Nephron progenitor cell (in vitro differentiated cells): ENCODE results near the gene NPB.

Source experiments
- DNase-seq: peaks from one replicate; pipeline ENCODE4 v3.0.0; 2021
- H3K27ac Mint-ChIP-seq: 2 replicates; pipeline ENCODE4 v1.8.0; 2021; ENCODE audit warnings: mild to moderate bottlenecking, moderate library complexity, mixed read lengths
- H3K27me3 Mint-ChIP-seq: 2 replicates; pipeline ENCODE4 v1.8.0; 2021; ENCODE audit warnings: mild to moderate bottlenecking, low read depth, mixed read lengths; ENCODE audit not compliant: poor library complexity
- H3K36me3 Mint-ChIP-seq: 2 replicates; pipeline ENCODE4 v1.8.0; 2021; ENCODE audit warnings: low read depth, mixed read lengths
- H3K4me1 Mint-ChIP-seq: 2 replicates; pipeline ENCODE4 v1.8.0; 2021; ENCODE audit warnings: mixed read lengths
- H3K4me3 Mint-ChIP-seq: 2 replicates; pipeline ENCODE4 v1.8.0; 2021; ENCODE audit warnings: mild to moderate bottlenecking, moderate library complexity, mixed read lengths
- H3K9me3 Mint-ChIP-seq: 2 replicates; pipeline ENCODE4 v1.8.0; 2021; ENCODE audit warnings: mild to moderate bottlenecking, moderate library complexity, mixed read lengths
- TF ChIP-seq, protein P1 (sequence below): fragments of 200-600 bp; sonication (generic); IDR thresholded peaks from 2 replicates; pipeline ENCODE4 v1.5.0; 2021; ENCODE audit warnings: antibody characterized with exemption

Gene NPB

GRCh38 chr17:81909231-81909630 lies 7.2 kb downstream of the NPB start:
- DNase-seq = no peak
- peaks cover 5% of the 10 kb centered on the region for H3K4me1 Mint-ChIP-seq
- H3K9me3 Mint-ChIP-seq = no peaks in the 10 kb centered on the region
- TF ChIP-seq, protein P1, sequence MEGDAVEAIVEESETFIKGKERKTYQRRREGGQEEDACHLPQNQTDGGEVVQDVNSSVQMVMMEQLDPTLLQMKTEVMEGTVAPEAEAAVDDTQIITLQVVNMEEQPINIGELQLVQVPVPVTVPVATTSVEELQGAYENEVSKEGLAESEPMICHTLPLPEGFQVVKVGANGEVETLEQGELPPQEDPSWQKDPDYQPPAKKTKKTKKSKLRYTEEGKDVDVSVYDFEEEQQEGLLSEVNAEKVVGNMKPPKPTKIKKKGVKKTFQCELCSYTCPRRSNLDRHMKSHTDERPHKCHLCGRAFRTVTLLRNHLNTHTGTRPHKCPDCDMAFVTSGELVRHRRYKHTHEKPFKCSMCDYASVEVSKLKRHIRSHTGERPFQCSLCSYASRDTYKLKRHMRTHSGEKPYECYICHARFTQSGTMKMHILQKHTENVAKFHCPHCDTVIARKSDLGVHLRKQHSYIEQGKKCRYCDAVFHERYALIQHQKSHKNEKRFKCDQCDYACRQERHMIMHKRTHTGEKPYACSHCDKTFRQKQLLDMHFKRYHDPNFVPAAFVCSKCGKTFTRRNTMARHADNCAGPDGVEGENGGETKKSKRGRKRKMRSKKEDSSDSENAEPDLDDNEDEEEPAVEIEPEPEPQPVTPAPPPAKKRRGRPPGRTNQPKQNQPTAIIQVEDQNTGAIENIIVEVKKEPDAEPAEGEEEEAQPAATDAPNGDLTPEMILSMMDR = no peak
- H3K36me3 Mint-ChIP-seq = peaks cover 10% of the 10 kb centered on the region
- no peak overlapping the region for H3K27ac Mint-ChIP-seq
- peaks cover 3% of the 10 kb centered on the region for H3K27me3 Mint-ChIP-seq
- H3K4me3 Mint-ChIP-seq = peak overlapping the region; percentile 55

DNA sequence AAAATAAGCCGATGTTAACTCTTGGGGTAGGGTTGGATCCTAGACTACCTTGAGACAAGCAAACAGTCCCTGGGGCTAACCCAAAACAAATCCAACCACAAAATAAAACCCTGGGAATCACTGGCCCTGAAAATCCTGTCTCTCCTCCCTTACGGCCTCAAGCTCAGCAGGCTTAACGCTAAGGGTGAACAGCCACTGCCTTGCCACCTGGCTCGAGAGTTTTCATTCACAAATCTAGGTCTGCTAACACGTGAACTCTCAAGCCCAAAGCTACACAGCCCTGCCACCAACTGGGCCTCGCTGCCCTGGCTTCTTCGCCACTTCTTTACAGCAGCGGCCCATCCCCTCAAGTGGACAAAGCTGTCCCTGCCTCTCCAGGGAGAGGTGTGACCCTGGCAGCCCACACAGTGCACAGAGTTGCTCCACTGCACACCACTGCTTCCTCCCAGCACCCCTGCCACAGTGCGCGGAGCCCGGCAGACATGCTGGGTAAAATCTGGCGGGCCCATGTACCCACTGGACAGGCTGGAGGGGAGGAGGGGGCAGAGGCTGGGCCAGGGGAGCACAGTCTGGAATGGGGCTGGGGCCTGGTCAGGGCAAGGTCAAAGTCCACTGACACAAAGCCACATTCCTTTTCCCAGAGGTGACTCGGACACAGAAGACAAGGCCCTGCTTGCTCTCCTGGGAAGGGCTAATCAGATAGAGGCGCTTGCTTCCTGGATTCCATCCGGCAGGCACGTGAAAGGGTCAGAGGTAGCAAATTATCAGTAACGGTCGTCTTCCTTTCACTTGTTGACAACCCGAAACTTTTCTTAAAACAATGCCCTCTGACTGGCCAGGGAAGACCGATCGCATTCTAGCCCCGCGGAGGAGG lies 8.2 kb downstream of the NPB start:
- TF ChIP-seq, protein P1 = no peak

DNA sequence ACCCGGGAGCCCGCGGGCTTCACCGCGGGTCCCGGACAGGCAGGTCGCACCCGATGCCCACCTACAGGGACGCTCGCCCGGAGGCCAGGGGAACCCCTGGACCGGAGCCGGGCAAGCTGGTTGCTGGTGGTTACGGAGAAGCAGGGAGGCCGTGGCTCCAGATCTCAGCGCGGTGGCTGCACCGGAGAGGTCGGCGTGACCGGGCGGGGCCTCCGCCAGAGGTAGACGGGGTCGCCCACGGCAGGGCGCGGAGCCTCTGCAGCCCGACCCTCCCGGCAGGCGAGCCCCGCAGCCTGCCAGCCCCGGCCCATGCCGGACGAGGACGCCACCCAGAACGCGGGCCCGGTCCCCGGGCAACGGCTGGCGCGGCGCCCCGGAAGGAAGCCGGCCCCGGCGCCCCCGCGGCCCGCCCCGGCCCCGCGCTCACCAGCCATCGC lies 8.8 kb downstream of the NPB start:
- DNase-seq = no peak
- H3K27me3 Mint-ChIP-seq = peaks cover 3% of the 10 kb centered on the region
- H3K4me3 Mint-ChIP-seq = peak overlapping the region; percentile 92
- no peak overlapping the region for H3K27ac Mint-ChIP-seq
- H3K36me3 Mint-ChIP-seq = peaks cover 16% of the 10 kb centered on the region
- peaks cover 5% of the 10 kb centered on the region for H3K4me1 Mint-ChIP-seq
- H3K9me3 Mint-ChIP-seq = no peaks in the 10 kb centered on the region
- TF ChIP-seq, protein P1 = no peak

More for the DNA sequence above, 8.2 kb downstream of the NPB start:
- Mint-ChIP-seq H3K36me3 (peaks cover 14% of the 10 kb centered on the region), H3K4me3 (peak overlapping the region; percentile 92), H3K4me1 (peaks cover 5% of the 10 kb centered on the region), H3K27ac (peak overlapping the region; percentile 66), H3K27me3 (peaks cover 3% of the 10 kb centered on the region), H3K9me3 (no peaks in the 10 kb centered on the region)
- DNase-seq = peak; percentile 55

GRCh38 chr17:81911277-81911961 lies 9.4 kb downstream of the NPB start, which contains the start of gene PCYT2:
PCYT2 (minus strand) TSS chr17:81911399; CDS start chr17:81911355, 44 bp downstream.
- peaks cover 5% of the 10 kb centered on the region for H3K4me1 Mint-ChIP-seq
- DNase-seq = peak; percentile 90
- H3K36me3 Mint-ChIP-seq = peaks cover 16% of the 10 kb centered on the region
- peak within 1 kb of the TSS; percentile 92 for H3K4me3 Mint-ChIP-seq
- H3K27me3 Mint-ChIP-seq = peaks cover 3% of the 10 kb centered on the region
- peak within 1 kb of the TSS; percentile 66 for H3K27ac Mint-ChIP-seq
- H3K9me3 Mint-ChIP-seq = no peaks in the 10 kb centered on the region
- TF ChIP-seq, protein P1 = no peak

GRCh38 chr17:81911969-81912368 lies 9.9 kb downstream of the NPB start:
- Mint-ChIP-seq H3K36me3 (peaks cover 16% of the 10 kb centered on the region), H3K9me3 (no peaks in the 10 kb centered on the region), H3K4me3 (peak overlapping the region; percentile 47), H3K27me3 (peaks cover 6% of the 10 kb centered on the region), H3K4me1 (peaks cover 10% of the 10 kb centered on the region), H3K27ac (no peak overlapping the region)
- DNase-seq = no peak
- TF ChIP-seq, protein P1 = no peak
